ENCODE data around the gene UBR7.

GRCh38 chr14:93271111-93271510 lies 64.1 kb downstream of the UBR7 start:
- TF ChIP-seq, protein P1, sequence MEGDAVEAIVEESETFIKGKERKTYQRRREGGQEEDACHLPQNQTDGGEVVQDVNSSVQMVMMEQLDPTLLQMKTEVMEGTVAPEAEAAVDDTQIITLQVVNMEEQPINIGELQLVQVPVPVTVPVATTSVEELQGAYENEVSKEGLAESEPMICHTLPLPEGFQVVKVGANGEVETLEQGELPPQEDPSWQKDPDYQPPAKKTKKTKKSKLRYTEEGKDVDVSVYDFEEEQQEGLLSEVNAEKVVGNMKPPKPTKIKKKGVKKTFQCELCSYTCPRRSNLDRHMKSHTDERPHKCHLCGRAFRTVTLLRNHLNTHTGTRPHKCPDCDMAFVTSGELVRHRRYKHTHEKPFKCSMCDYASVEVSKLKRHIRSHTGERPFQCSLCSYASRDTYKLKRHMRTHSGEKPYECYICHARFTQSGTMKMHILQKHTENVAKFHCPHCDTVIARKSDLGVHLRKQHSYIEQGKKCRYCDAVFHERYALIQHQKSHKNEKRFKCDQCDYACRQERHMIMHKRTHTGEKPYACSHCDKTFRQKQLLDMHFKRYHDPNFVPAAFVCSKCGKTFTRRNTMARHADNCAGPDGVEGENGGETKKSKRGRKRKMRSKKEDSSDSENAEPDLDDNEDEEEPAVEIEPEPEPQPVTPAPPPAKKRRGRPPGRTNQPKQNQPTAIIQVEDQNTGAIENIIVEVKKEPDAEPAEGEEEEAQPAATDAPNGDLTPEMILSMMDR (IDR thresholded peaks at IDR 0.05): no peak
- TF ChIP-seq TCF7L2 (IDR thresholded peaks at IDR 0.05; ENCODE audit: low read depth, low read length) (no peak), POLR2AphosphoS5 (IDR thresholded peaks at IDR 0.05; ENCODE audit: low read depth, low read length) (no peak)
